SK-N-SH (cell line): Measurements from ENCODE around the gene MYOM1. TPM values are rescaled to one million over a fixed set of nuclear protein-coding genes. Genes with fewer than 3 reads are reported as not detected.

ENCODE experiments used
- CTCF ChIA-PET: fragments of 300-600, 350-600 bp; formaldehyde crosslinking; extraction: SDS; loops from one replicate; lab custom pipeline; 2021; lab: Yijun Ruan, JAX
- POLR2A ChIA-PET: fragments of 350-600 bp; sonication (Branson Sonifier 250); formaldehyde crosslinking; extraction: SDS; loops from one replicate; lab custom pipeline; 2020; ENCODE audit warnings: antibody characterized with exemption, inconsistent platforms; lab: Yijun Ruan, JAX
- DNase-seq: peaks from one replicate; pipeline ENCODE4 v3.0.0; 2012
- H2AFZ ChIP-seq: fragments of 200-600 bp; sonication (generic); 2 replicates; pipeline ENCODE4 v1.8.1; 2016; ENCODE audit warnings: antibody characterized with exemption, mild to moderate bottlenecking, low read depth
- H3F3A ChIP-seq: fragments of 200-600 bp; sonication (generic); replicated peaks from 2 replicates; pipeline ENCODE3; 2016; ENCODE audit warnings: antibody characterized with exemption, mild to moderate bottlenecking; ENCODE audit not compliant: insufficient read depth
- H3K27ac ChIP-seq, 2 experiments: fragments of 200-500 bp in 1 of 2; fragments of 200-600 bp in 1 of 2; sonication (Bioruptor generic) in 1 of 2; sonication (generic), shearing (Covaris generic) in 1 of 2; 2 replicates each; pipeline versions ENCODE4 v1.5.1 to v1.6.1; 2014 to 2016; ENCODE audit warnings: low read depth in 2 of 2, inconsistent platforms in 1 of 2, low read length in 1 of 2, mild to moderate bottlenecking in 1 of 2, mixed read lengths in 1 of 2
- H3K27me3 ChIP-seq: fragments of 200-600 bp; sonication (generic), shearing (Covaris generic); 2 replicates; pipeline ENCODE4 v1.6.1; 2016; ENCODE audit warnings: mixed run types; ENCODE audit not compliant: insufficient read depth
- H3K36me3 ChIP-seq, 2 experiments: fragments of 200-500 bp in 1 of 2; fragments of 200-600 bp in 1 of 2; sonication (Bioruptor generic) in 1 of 2; sonication (generic) in 1 of 2; replicated peaks in 1 of 2; 2 replicates each; pipeline versions ENCODE3 to v1.5.1; 2014 to 2016; ENCODE audit warnings: low read length in 1 of 2, mild to moderate bottlenecking in 1 of 2; ENCODE audit not compliant: insufficient read depth in 2 of 2, control insufficient read depth in 1 of 2
- H3K4me1 ChIP-seq, 2 experiments: fragments of 200-500 bp in 1 of 2; fragments of 200-600 bp in 1 of 2; sonication (Bioruptor generic) in 1 of 2; sonication (generic), shearing (Covaris generic) in 1 of 2; 2 replicates each; pipeline versions ENCODE4 v1.5.1 to v1.6.1; 2014 to 2016; ENCODE audit warnings: low read depth in 1 of 2, low read length in 1 of 2, mixed run types in 1 of 2; ENCODE audit not compliant: insufficient read depth in 2 of 2, control insufficient read depth in 1 of 2
- H3K4me2 ChIP-seq: fragments of 200-600 bp; sonication (generic), shearing (Covaris generic); 2 replicates; pipeline ENCODE4 v1.6.1; 2017; ENCODE audit warnings: mixed run types
- H3K4me3 ChIP-seq, 2 experiments: fragments of 200-500 bp in 1 of 2; fragments of 200-600 bp in 1 of 2; sonication (Bioruptor generic) in 1 of 2; sonication (generic), shearing (Covaris generic) in 1 of 2; 2 replicates each; pipeline versions ENCODE4 v1.5.1 to v1.8.1; 2014 to 2016; ENCODE audit warnings: low read depth in 2 of 2, inconsistent platforms in 1 of 2, low read length in 1 of 2, mild to moderate bottlenecking in 1 of 2, mixed read lengths in 1 of 2, moderate library complexity in 1 of 2
- H3K79me2 ChIP-seq: fragments of 200-600 bp; sonication (generic); 2 replicates; pipeline ENCODE4 v1.8.1; 2017; ENCODE audit warnings: mild to moderate bottlenecking; ENCODE audit not compliant: insufficient read depth
- H3K9ac ChIP-seq: fragments of 200-600 bp; sonication (generic); 2 replicates; pipeline ENCODE4 v1.6.1; 2017; ENCODE audit warnings: mixed run types
- H3K9me2 ChIP-seq: fragments of 200-600 bp; sonication (generic); 2 replicates; pipeline ENCODE4 v1.6.1; 2017; ENCODE audit warnings: mixed run types
- H3K9me3 ChIP-seq: fragments of 200-600 bp; sonication (generic); 2 replicates; pipeline ENCODE4 v1.6.1; 2017; ENCODE audit warnings: mixed run types, mild to moderate bottlenecking, moderate library complexity
- H4K20me1 ChIP-seq: fragments of 200-600 bp; sonication (generic); 2 replicates; pipeline ENCODE4 v1.6.1; 2017; ENCODE audit warnings: mild to moderate bottlenecking, mixed run types; ENCODE audit not compliant: insufficient read depth
- CHD2 ChIP-seq: fragments of 150-350 bp; IDR thresholded peaks from 2 replicates; pipeline ENCODE4 v1.6.1; 2018; ENCODE audit warnings: low read length; ENCODE audit not compliant: partially characterized antibody
- EZH2phosphoT487 ChIP-seq: fragments of 200-600 bp; sonication (generic); IDR thresholded peaks from 2 replicates; pipeline ENCODE4 v1.6.1; 2017; ENCODE audit warnings: low read depth, mixed run types, mild to moderate bottlenecking, antibody characterized with exemption, moderate library complexity, borderline replicate concordance
- FOSL2 ChIP-seq: IDR thresholded peaks from 2 replicates; pipeline ENCODE4 v1.4.0; 2012; ENCODE audit warnings: low read depth, mild to moderate bottlenecking, moderate library complexity, borderline replicate concordance
- FOXM1 ChIP-seq: IDR thresholded peaks from 2 replicates; pipeline ENCODE4 v1.4.0; 2012; ENCODE audit warnings: low read depth, mild to moderate bottlenecking
- GABPA ChIP-seq: IDR thresholded peaks from 2 replicates; pipeline ENCODE4 v1.4.0; 2012; ENCODE audit warnings: low read depth, mild to moderate bottlenecking
- GATA2 ChIP-seq: sonication (generic); formaldehyde crosslinking; IDR thresholded peaks from 2 replicates; pipeline ENCODE4 v1.5.0; 2020; ENCODE audit warnings: mild to moderate bottlenecking, missing genetic modification reagents
- JUND ChIP-seq: IDR thresholded peaks from 2 replicates; pipeline ENCODE4 v1.4.0; 2012
- MAX ChIP-seq: IDR thresholded peaks from 2 replicates; pipeline ENCODE4 v1.4.0; 2012; ENCODE audit warnings: low read depth
- MEF2A ChIP-seq: IDR thresholded peaks from 2 replicates; pipeline ENCODE4 v1.4.0; 2012; ENCODE audit warnings: low read depth, borderline replicate concordance
- MXI1 ChIP-seq: IDR thresholded peaks from 2 replicates; pipeline ENCODE4 v1.6.1; 2012; ENCODE audit warnings: mild to moderate bottlenecking, low read depth, low read length, improper control_type of control experiment
- NRF1 ChIP-seq: IDR thresholded peaks from 2 replicates; pipeline ENCODE4 v1.6.1; 2012; ENCODE audit warnings: low read depth, mild to moderate bottlenecking, low read length
- POLR2AphosphoS5 ChIP-seq: IDR thresholded peaks from 2 replicates; pipeline ENCODE4 v1.6.1; 2012; ENCODE audit warnings: low read depth, low read length
- REST ChIP-seq: IDR thresholded peaks from 2 replicates; pipeline ENCODE4 v1.6.1; 2012; ENCODE audit warnings: mild to moderate bottlenecking, low read depth, low read length, moderate library complexity
- RXRA ChIP-seq: IDR thresholded peaks from 2 replicates; pipeline ENCODE4 v1.4.0; 2012; ENCODE audit warnings: low read depth, mild to moderate bottlenecking, borderline replicate concordance
- SIN3A ChIP-seq: IDR thresholded peaks from 2 replicates; pipeline ENCODE4 v1.6.1; 2012; ENCODE audit warnings: low read depth, mild to moderate bottlenecking, low read length, moderate library complexity, borderline replicate concordance
- TAF1 ChIP-seq: IDR thresholded peaks from 2 replicates; pipeline ENCODE4 v1.6.1; 2012; ENCODE audit warnings: low read depth, mild to moderate bottlenecking, low read length, moderate library complexity, borderline replicate concordance
- USF2 ChIP-seq: fragments of 150-350 bp; IDR thresholded peaks from 2 replicates; pipeline ENCODE4 v1.6.1; 2017; ENCODE audit warnings: antibody characterized with exemption, low read length, low read depth, borderline replicate concordance
- YY1 ChIP-seq: IDR thresholded peaks from 2 replicates; pipeline ENCODE4 v1.4.0; 2012; ENCODE audit warnings: low read depth, mild to moderate bottlenecking
- WGBS: methylation state at CpG from one replicate; pipeline ENCODE4 v1.1.6; 2017; ENCODE audit warnings: low lambda C conversion rate; 5-methylcytosine and 5-hydroxymethylcytosine counted together
- polyA plus RNA-seq, 3 experiments: library from polyadenylated mRNA; depleted of rRNA; stranded (reverse); fragments of >200 nt; gene quantifications; 2 replicates each; pipeline ENCODE4 v1.2.3, GENCODE V29; 2012

MYOM1 gene
- polyA plus RNA-seq, 1 of the 3 experiments (the other 2 are of a cell fraction) = 0.07 TPM

- CTCF ChIA-PET = interaction anchor here (3.7 kb wide), 1 partner anchor 25 kb away, joined by 13 read pairs; no protein-coding TSS in a partner anchor
Observed at GRCh38 chr18:3037423-3037915, 182.3 kb downstream of the MYOM1 start.

More at GRCh38 chr18:3037423-3037915, 182.3 kb downstream of the MYOM1 start:
- no peaks in the 10 kb centered on the region for H3K36me3 ChIP-seq
- H3K4me2 ChIP-seq = no peak overlapping the region
- no peak overlapping the region for H2AFZ ChIP-seq
- 79% methylated on average over 4 of the region's 4 CpGs for WGBS
- H4K20me1 ChIP-seq = no peaks in the 10 kb centered on the region
- H3K79me2 ChIP-seq = no peaks in the 10 kb centered on the region
- H3K9me3 ChIP-seq = no peaks in the 10 kb centered on the region
- no peaks in the 10 kb centered on the region for H3K9me2 ChIP-seq
- no peaks in the 10 kb centered on the region for H3K4me1 ChIP-seq
- no peaks in the 10 kb centered on the region for H3K27me3 ChIP-seq
- POLR2A ChIA-PET = no interaction called here
- H3K4me3 ChIP-seq = no peak overlapping the region
- no peak overlapping the region for H3K27ac ChIP-seq
- no peak for DNase-seq
- no peaks in the 10 kb centered on the region for H3F3A ChIP-seq
- H3K9ac ChIP-seq = no peak overlapping the region
- TF ChIP-seq NRF1 (no peak), MXI1 (no peak), CHD2 (no peak), SIN3A (no peak), TAF1 (no peak), GABPA (no peak), GATA2 (CRISPR knock-in tag) (no peak), YY1 (no peak), USF2 (no peak), FOXM1 (no peak), RXRA (no peak), EZH2phosphoT487 (no peak), FOSL2 (no peak), MEF2A (no peak), REST (no peak), POLR2AphosphoS5 (no peak), MAX (no peak), JUND (no peak)
